DND-41 (cell line): ENCODE results near the gene MGAT4B.
"Not testable (repeated sequence)": the region's sequence is repeated elsewhere in the genome, so short reads cannot be mapped to it uniquely, and the experiment has no call there.

Experiments
- ATAC-seq: fragments of 200-7000 bp; cut with Tn5 transposase; 3 replicates; pipeline ENCODE4 v1.9.1; 2021; ENCODE audit warnings: low read depth; ENCODE audit not compliant: insufficient read depth
- DNase-seq: peaks from one replicate; pipeline ENCODE4 v3.0.0-alpha.2; 2020
- H2AFZ ChIP-seq: 2 replicates; pipeline ENCODE4 v1.6.0; 2012; ENCODE audit warnings: low read depth, low read length
- H3K27ac ChIP-seq: 2 replicates; pipeline ENCODE4 v1.5.1; 2012; ENCODE audit warnings: low read length, inconsistent platforms
- H3K27me3 ChIP-seq: fragments of 200-600 bp; sonication (generic); 2 replicates; pipeline ENCODE4 v1.6.0; 2012; ENCODE audit warnings: low read length, mild to moderate bottlenecking, inconsistent platforms; ENCODE audit not compliant: insufficient read depth, poor library complexity
- H3K36me3 ChIP-seq: 2 replicates; pipeline ENCODE4 v1.5.1; 2012; ENCODE audit warnings: low read length, inconsistent platforms; ENCODE audit not compliant: insufficient read depth
- H3K4me1 ChIP-seq: 2 replicates; pipeline ENCODE4 v1.5.1; 2012; ENCODE audit warnings: mild to moderate bottlenecking, low read length; ENCODE audit not compliant: insufficient read depth
- H3K4me2 ChIP-seq: 2 replicates; pipeline ENCODE4 v1.6.0; 2012; ENCODE audit warnings: mild to moderate bottlenecking, moderate library complexity, low read length, inconsistent platforms; ENCODE audit not compliant: insufficient read depth
- H3K4me3 ChIP-seq, 2 experiments: fragments of 200-600 bp in 1 of 2; shearing (Covaris generic) in 1 of 2; 2 replicates each; pipeline ENCODE4 v1.5.1; 2012 to 2016; ENCODE audit warnings: inconsistent platforms in 2 of 2, low read length in 2 of 2, mild to moderate bottlenecking in 2 of 2, low read depth in 1 of 2, moderate library complexity in 1 of 2
- H3K79me2 ChIP-seq: 2 replicates; pipeline ENCODE4 v1.6.0; 2012; ENCODE audit warnings: low read length, inconsistent platforms; ENCODE audit not compliant: insufficient read depth
- H3K9ac ChIP-seq: 2 replicates; pipeline ENCODE4 v1.6.0; 2012; ENCODE audit warnings: low read depth, mild to moderate bottlenecking, inconsistent platforms, low read length, moderate library complexity
- H3K9me3 ChIP-seq: 2 replicates; pipeline ENCODE4 v1.5.1; 2012; ENCODE audit warnings: low read length, moderate library complexity, mild to moderate bottlenecking, inconsistent platforms; ENCODE audit not compliant: insufficient read depth, severe bottlenecking
- H4K20me1 ChIP-seq: 2 replicates; pipeline ENCODE4 v1.6.0; 2012; ENCODE audit warnings: low read length; ENCODE audit not compliant: insufficient read depth
- CTCF ChIP-seq: IDR thresholded peaks from 2 replicates; pipeline ENCODE4 v1.5.1; 2012; ENCODE audit warnings: borderline replicate concordance, low read length, moderate library complexity, mild to moderate bottlenecking; ENCODE audit not compliant: poor library complexity, severe bottlenecking; ENCODE audit errors: extremely low read depth
- EZH2 ChIP-seq: IDR thresholded peaks from 3 replicates; pipeline ENCODE4 v1.6.1; 2012; ENCODE audit warnings: borderline replicate concordance, low read depth, mild to moderate bottlenecking, moderate library complexity, low read length, inconsistent platforms; ENCODE audit not compliant: severe bottlenecking

The MGAT4B gene

DNA sequence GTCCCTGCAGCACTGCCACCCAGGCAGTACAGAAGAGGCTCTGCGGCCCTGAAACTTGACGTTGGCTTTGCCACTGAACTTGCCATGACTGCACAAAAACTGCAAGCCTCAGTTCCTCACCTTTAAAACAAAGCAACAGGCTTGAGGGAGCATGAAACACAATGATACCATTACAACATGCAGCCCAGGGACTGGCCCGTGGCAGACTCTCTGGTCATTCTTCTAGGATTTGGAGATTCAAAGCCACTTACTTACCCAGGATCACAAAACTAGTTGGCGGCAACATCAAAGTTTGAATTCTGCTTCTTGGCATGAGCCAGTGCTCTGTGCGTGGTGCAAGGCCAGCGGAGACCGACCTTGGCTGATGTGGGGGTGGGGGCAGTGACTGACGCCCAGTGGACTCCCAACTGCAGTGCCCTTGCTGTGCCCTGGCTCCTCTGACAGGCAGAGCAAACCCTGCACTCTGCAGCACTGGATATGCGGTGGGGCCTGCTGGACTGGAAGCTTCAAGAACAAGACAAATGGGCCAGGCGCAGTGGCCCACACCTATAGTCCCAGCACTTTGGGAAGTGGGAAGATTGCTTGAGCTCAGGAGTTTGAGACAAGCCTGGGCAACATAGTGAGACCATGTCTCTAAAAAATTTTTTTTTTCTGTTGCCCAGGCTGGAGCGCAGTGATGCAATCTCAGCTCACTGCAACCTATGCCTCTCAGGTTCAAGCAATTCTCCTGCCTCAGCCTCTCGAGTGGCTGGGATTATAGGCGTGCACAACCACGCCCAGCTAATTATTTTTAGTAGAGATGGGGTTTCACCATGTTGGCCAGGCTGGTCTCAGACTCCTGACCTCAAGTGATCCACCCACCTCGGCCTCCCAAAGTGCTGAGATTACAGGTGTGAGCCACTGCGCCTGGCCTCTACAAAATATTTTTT lies 32.9 kb upstream of the MGAT4B start:
- TF ChIP-seq CTCF = no peak
- TF ChIP-seq EZH2 = no peak
- Histone ChIP-seq H3K79me2 (no peaks in the 10 kb centered on the region), H3K4me2 (no peak overlapping the region), H3K36me3 (peaks cover 39% of the 10 kb centered on the region), H3K4me3 (no peak overlapping the region), H3K4me1 (peaks cover 12% of the 10 kb centered on the region), H3K9me3 (peaks cover 4% of the 10 kb centered on the region), H3K27ac (no peak overlapping the region), H2AFZ (no peak overlapping the region), H3K9ac (no peak overlapping the region), H3K27me3 (no peaks in the 10 kb centered on the region), H4K20me1 (no peaks in the 10 kb centered on the region)
- DNase-seq = no peak
- ATAC-seq = no peak

GRCh38 chr5:179837076-179838011 lies 30.7 kb upstream of the MGAT4B start:
- Histone ChIP-seq H3K27me3 (no peaks in the 10 kb centered on the region), H3K4me2 (no peak overlapping the region), H3K9me3 (no peaks in the 10 kb centered on the region), H4K20me1 (no peaks in the 10 kb centered on the region), H3K4me3 (no peak overlapping the region), H3K9ac (no peak overlapping the region), H3K27ac (peak overlapping the region; percentile 52; the same call in 1 of the 2 replicates), H3K4me1 (peaks cover 12% of the 10 kb centered on the region), H3K79me2 (no peaks in the 10 kb centered on the region), H3K36me3 (peaks cover 58% of the 10 kb centered on the region), H2AFZ (no peak overlapping the region)
- ATAC-seq = no peak
- TF ChIP-seq EZH2 (no peak), CTCF (no peak)
- DNase-seq = no peak

DNA sequence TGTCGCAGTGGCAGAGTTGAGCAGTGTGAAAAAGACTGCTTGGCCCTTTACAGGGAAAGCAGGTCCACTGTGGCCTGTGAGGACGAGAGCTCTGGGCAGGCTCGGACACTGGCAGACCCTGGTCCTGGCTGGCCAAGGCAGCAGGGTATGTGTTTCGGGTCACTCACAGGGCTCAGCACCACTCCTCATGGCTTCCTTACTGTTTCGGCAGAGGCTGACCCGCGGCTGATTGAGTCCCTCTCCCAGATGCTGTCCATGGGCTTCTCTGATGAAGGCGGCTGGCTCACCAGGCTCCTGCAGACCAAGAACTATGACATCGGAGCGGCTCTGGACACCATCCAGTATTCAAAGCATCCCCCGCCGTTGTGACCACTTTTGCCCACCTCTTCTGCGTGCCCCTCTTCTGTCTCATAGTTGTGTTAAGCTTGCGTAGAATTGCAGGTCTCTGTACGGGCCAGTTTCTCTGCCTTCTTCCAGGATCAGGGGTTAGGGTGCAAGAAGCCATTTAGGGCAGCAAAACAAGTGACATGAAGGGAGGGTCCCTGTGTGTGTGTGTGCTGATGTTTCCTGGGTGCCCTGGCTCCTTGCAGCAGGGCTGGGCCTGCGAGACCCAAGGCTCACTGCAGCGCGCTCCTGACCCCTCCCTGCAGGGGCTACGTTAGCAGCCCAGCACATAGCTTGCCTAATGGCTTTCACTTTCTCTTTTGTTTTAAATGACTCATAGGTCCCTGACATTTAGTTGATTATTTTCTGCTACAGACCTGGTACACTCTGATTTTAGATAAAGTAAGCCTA lies 29.8 kb upstream of the MGAT4B start:
- DNase-seq (peak; percentile 68), ATAC-seq (peak; percentile 94)
- Histone ChIP-seq H3K27ac (peak overlapping the region; percentile 52; the same call in 1 of the 2 replicates), H2AFZ (no peak overlapping the region), H3K9ac (no peak overlapping the region), H3K36me3 (peaks cover 63% of the 10 kb centered on the region), H3K4me2 (no peak overlapping the region), H3K79me2 (no peaks in the 10 kb centered on the region), H3K4me1 (peaks cover 12% of the 10 kb centered on the region), H3K27me3 (no peaks in the 10 kb centered on the region), H3K9me3 (no peaks in the 10 kb centered on the region), H3K4me3 (no peak overlapping the region), H4K20me1 (no peaks in the 10 kb centered on the region)
- no peak for TF ChIP-seq EZH2
- peak; percentile 60 for TF ChIP-seq CTCF

DNA sequence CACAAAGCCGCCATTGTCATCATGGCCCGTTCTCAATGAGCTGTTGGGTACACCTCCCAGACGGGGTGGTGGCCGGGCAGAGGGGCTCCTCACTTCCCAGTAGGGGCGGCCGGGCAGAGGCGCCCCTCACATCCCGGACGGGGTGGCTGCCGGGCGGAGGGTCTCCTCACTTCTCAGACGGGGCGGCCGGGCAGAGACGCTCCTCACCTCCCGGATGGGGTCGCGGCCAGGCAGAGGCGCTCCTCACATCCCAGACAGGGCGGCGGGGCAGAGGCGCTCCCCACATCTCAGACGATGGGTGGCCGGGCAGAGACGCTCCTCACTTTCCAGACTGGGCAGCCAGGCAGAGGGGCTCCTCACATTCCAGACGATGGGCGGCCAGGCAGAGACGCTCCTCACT lies 28.2 kb upstream of the MGAT4B start:
- H3K9ac ChIP-seq, H4K20me1 ChIP-seq, H3K9me3 ChIP-seq, H3K27ac ChIP-seq, H3K4me2 ChIP-seq, ATAC-seq, H3K79me2 ChIP-seq, H3K27me3 ChIP-seq, DNase-seq, H2AFZ ChIP-seq, H3K4me3 ChIP-seq: not testable (repeated sequence)
- H3K36me3 ChIP-seq = peaks cover 68% of the 10 kb centered on the region
- peaks cover 12% of the 10 kb centered on the region for H3K4me1 ChIP-seq
